ENCODE measurements around the gene ERAL1.

- TF ChIP-seq FOXM1 (IDR thresholded peaks at IDR 0.05; ENCODE audit: borderline replicate concordance): no peak
- TF ChIP-seq BHLHE40 (IDR thresholded peaks at IDR 0.05; ENCODE audit: borderline replicate concordance): no peak
These were observed 42.6 kb upstream of the ERAL1 start for GRCh38 chr17:28812091-28812747.
